NCI-H2081 treated with DMSO at 0.1 percent for 48 hours (cell line): ENCODE results near the gene RPS21.
"Not testable (repeated sequence)": the region's sequence is repeated elsewhere in the genome, so short reads cannot be mapped to it uniquely, and the experiment has no call there.

ENCODE experiments used
- DNase-seq: peaks from one replicate; lab custom pipeline; 2025; lab: John Stamatoyannopoulos, UW

The RPS21 gene

DNA sequence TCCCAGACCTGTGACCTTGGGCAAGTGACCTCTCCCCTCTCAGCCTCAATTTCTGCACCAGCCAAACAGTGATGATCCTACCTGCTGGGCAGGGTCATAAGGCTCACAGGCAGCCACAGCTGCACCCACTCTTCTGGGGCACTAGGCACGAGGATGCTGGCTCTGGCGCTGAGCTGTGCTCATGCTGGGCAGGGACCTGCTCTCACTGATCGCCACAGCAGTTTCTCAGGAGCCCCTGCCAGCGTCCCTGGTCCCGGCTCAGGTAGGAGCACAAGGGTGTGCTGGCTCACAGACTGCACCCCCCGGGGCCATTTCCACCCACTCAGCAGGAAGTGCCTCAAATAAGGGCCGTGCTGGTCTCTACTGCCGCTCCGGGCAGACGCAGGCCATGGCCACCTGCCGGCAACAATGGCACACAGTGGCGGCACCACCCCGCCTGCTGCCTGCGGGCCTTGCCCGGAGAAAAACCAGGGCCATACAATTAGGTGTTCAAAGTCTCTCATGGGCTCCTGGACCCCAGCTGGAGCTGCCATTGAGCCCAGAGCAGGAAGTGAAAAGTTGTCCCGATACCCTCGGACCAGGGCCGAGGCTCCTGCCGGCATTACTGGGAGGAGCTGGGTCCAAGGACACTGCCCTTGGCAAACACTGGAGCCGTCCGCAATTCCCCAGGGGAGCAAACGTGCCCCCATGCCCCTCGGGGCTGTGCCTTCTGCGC, 24.7 kb downstream of the RPS21 start:
- no peak for DNase-seq

DNA sequence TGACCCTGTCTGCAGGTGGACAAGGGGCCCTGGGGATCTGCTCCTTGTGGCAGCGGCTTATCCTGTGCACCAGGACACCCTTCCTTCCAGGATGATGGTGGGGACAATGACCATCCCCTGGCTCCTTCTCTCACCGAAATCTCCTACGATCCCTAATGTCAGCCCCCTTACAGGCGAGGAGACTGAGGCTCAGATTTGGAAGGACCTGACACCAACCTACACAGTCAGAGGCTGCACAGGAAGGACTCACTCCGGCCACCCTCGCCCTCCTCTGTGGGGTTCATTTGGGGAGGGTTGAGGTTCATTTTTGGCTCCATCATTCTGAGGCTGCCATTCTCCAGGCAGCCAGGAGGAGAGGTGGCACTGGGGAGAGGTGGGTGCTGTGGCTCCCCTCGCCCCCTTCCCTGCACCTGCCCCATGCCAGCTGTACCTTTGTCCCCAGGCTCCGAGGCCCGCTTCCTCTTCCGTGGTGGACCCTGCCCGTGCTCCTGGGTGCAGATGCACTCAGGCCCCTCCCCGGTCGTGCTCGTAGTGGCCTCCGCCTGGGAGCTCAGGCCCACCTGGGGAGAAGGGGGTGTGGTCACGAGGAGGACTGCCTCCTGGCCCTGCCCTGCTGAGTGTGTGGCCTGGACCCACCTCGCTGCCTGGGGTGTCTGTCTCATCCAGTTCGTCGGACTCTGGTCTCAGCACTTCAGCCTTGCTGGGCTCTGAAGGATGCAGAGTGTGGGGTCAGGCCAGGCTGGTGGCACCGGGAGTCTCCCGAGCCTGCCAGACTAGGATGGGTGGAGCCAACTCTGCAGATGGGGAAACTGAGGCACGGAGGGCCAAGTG, 25.5 kb downstream of the RPS21 start:
- DNase-seq = no peak

DNA sequence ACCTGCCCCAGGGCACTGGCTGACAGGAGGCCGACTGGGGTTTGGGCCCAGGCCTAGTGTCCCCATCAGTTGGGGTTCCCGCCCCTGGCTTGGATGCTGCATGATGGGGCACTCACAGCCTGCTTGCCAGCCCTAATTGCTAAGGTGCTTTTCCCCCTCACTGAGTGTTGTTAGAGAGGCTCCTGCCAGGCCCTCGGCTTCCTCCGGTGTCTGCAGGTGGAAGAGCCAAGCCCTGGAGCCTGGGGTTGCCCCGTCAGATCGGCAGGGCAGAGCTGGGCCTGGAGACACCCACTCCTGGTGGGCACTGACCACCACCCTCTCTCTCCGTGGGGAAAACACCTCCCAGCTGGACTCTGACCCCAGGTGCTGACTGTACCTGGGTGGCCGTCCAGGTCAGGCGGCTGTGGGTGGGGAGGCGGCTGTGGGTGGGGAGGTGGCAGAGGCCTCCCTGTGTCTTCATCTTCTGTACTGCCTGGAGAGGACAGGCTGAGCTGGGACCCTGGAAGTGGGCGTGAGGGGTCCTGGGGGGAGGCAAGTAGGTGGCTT, 26.2 kb downstream of the RPS21 start:
- no peak for DNase-seq

DNA sequence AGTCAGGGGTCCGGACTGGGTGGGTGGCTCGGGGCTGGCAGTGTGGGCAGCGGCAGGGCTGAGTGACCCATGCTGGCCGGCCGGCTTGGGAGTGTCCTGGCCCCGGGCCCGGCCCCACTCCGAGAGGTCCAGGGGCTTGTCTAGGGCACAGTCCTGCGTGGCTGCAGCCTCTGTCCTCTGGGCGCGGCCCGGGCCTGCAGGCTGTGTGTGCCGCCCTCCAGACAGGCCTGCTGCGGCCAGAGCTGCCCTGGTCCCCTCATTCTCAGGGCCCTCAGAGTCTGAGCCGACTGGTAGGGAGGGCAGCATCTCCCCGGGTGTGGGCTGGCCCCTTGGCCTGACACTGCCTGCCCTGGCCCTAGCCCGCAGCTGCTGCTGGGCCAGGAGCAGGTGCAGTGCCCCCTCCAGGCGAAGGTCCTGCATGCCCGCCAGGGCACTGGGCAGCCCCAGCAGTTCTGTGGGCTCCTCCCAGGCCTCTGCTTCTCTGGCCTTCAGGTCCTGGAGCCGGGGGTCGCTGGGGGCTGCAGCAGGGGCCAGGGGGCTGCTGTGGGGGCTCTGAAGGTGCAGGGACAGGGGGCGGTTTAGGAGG, 27.1 kb downstream of the RPS21 start:
- no peak for DNase-seq

DNA sequence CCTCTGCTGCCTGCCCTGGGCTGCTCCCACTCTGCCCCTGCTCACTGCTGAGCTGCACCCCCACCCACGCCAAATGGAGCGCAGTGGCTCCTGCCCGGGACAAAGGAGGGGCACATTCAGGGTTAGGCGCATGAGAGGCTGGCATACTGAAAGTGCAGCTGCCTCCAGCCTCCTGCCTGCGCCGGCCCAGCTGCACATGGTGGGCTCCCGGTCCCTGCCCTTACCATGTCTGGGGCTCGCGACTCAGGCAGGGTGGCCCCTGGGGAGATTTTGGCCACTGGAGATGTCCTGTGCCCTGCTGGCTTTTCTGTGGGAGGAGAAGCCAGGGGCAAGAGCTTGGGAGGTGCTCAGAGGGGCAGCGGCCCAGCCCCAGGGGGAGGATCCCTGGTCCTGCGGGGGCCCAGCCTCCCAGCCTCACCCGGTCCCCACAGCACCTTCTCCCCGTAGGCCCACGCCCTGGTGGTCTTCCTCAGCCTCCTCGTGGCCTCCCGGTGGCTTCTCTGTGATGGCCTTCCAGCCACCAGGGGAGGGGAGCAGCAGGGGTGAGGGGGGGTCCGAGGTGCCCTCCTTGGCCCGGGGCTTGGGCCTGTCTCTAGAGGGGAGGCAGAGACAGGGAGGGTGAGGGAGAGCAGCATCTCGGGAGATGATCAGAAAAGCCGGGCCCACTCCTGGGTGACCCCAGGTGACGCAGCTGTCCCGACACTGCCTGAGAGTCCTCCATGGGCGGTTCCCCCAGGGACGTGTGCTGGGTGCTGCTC, 28.6 kb downstream of the RPS21 start:
- DNase-seq = no peak

DNA sequence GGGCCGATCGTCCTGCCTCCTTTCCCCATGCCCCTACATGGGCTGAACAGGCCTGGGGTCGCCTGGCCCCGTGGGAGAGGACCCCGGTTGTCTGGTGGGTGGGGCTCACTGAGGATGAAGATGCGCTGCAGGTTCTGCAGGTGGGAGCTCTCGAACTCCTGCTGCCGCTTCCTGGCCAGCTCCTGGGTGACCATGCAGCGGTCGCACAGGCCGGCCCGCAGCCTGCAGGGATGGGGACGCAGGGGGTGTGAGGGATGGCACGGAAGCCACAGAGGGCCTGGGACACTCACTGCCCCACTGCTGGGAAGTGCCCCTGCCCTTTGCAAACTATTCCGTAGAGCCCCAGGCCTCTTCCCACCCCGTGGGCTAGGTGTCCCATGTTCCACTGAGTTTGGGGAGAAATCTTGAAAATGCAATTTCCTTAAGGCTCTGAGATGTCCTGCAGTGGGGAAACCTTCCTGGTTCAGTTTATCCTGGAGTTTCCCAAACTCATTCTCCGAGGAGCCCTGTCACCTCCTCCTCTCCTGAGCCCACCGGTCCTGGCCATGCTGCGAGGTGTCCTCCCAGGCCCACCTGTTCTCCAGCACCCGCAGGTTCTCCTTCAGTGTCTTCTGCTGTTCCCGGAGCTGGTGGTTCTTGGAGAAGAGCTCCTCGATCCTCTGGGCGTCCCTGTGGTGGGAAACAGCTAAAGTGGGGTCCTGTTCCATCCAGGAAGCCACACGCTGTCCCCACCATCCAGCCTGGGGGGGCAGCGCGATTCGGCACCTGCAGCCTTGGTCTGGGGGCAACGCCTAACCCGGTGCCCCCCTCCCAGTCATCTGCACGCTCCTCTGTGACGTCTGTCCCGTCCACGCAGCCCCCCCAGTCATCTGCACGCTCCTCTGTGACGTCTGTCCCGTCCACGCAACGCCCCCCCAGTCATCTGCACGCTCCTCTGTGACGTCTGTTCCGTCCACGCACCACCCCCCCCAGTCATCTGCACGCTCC, 30.0 kb downstream of the RPS21 start:
- no peak for DNase-seq

DNA sequence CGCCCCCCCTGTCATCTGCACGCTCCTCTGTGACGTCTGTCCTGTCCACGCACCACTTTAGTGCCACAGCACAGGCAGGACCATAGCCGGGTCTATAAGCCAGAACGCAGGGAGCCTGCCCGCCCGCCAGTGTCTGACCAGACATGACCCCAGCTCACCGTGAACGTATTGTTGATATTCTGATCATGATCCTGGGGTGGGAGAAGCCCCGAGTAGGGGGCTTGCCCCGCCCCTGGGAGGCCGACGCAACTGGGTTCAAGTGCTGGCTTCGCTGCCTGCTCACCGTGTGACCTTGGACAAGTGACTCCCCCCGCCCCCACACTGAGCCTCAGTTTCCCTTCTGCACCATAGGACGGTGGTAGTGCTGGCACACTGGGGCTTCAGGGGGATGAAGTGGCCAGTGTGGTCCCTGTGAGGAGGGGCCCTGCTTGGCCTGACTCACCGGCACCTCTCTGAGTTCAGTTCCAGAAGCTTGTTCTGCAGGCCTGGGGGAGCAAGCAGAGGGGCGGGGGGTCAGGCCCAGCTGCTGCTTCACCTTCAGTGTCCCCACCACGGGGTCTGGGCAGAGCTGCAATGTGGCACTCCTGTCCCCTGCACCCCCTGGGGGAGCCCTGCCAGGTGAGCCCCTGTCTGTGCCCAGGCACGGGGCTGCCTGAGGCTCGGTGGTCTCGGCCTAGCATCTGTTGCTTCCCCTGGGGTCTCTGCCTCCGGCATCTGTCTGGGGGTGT, 31.2 kb downstream of the RPS21 start:
- no peak for DNase-seq

DNA sequence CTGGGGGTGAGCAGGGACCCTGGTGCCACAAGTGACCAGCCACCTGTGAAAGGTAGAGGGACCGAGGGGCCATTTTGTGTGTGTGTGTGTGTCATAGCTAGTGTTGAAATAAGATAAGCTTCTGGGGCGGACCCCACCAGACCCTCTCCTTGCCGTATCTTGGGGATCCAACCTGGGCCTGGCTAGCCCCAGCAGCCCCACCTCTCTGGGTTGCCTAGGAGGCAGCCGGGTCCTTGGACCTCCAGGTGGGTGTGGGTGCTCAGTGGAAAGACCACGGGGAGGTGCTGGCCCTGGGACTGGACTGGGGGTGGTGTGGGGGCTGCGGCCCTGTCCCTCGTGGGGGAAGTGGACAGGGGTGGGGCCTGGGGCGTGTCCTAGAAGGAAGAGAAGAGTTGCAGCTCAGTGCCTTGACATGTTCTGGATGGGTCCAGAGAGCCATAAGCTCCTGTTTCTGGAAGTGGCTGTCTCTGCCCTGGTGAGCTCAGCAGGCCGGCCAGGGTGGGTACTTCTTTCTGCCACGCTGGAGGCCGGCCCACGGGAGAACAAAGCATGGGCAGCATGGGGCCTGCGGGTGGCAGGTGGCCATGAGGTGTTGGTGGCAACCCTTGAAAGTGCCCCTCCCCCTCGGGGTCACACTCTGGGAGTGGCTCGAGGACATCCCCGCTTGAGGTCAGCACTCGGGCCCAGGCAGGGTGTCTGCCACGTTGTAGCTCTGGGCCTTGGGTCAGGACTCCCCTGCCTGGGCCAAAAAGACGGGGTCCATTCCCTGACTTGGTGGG, 32.0 kb downstream of the RPS21 start:
- DNase-seq = no peak

DNA sequence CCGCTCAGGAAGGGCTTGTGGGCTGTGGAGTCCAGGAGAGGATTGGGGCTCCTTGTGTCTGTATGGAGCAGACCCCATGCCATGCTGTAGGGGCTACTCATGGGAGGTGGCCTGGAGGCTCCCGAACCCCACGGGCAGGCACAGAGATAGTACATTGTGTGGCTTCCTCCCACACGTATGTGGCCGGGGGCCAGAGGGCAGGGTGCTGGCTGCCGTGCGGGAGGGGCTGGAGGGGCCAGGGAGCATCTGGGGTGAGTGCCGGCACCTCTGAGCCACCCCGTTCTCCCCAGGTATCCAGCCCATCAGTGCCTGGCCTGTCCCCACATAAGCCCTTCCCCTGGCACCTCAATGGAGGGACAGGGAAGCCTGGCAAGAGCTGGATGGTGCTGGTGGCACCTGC, 32.9 kb downstream of the RPS21 start:
- DNase-seq = no peak

DNA sequence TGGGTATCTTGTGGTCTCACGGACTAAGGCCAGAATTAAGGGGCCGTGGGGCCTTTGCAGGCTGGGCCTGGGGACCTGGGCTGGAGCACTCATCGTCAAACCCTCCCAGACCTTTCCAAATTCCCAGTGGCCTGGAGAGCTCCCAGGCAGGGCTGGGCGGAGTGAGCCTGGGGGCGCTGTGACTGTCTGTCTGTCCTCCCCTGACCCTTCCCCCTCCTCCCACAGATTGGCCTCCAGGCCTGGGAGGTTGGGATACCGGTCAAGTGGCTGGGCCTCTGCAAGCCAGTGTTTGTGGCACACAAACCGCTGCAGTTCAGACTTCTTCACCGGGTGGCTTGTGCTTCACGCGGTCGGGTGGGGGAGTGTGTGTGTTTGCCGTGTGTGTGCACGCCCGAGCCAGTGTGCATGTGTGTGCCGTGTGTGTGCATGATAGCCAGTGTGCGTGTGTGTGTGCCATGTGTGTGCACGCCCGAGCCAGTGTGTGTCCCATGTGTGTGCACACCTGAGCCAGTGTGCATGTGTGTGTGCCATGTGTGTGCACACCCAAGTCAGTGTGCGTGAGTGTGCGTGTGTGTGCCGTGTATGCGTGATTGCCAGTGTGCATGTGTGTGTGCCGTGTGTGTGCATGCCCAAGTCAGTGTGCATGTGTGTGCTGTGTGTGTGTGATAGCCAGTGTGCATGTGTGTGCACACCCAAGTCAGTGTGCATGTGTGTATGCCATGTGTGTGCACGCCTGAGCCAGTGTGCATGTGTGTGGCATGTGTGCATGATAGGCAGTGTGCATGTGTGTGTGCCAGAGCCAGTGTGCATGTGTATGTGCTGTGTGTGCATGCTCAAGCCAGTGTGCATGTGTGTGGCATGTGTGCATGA, 34.2 kb downstream of the RPS21 start:
- no peak for DNase-seq

DNA sequence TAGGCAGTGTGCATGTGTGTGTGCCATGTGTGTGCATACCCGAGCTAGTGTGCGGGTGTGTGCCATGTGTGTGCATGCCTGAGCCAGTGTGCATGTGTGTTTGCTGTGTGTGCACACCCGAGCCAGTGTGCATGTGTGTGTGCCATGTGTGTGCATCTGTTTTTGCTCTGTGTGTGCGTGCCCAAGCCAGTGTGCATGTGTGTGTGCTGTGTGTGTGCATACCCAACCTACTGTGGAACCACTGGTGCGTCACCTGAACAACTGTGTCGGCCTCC, 34.8 kb downstream of the RPS21 start:
- DNase-seq = no peak

DNA sequence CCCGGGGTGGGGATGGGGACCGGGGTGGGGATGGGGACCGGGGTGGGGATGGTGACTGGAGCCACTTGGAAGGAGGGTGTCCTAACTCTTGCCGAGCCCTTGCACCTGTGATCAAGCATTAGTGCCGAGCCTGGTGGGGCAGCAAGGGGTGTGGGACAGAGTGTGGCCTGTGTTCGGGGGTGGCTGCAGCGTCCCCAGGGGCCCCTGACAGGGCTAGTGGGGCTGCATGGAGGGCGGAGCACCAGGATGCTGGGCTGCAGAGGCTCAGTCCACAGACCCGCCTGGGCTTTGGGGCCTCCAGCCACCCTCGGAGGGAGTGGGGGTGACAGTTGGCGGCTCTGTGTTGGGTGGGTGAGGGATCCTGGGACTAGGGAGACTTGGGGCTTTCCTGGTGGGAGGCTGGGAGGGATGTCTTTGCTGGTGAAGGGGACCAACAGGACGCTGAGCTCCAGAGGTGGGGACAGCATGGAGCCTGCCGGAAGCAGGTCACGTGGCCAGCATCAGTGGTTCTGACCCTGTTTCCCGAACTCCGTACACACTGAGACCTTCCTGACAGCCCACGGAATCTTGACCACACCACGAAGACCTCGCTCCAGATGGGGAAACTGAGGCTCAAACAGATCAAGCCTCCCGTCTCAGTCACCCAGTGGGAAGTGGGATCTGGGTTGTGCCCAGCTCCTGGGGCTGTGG, 35.9 kb downstream of the RPS21 start:
- DNase-seq = no peak

DNA sequence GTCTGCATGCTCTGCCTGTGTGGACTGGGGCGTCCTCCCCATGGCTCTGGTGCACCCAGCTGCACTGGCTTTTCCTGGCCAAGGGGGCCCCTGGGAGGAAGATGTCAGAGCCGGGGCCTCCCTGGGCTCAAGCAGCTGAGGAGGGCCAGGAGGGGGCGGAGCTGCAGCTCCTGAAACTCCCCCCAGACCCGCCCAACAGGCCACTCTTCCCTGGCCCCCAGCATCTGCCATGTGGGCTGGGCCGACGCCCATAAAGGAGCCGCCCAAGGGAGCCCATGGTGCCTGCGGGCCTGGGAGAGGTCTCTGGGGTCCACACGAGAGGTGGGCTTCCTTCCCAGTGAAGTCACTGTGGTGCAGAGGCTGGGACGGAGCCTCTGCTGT, 36.4 kb downstream of the RPS21 start:
- no peak for DNase-seq

DNA sequence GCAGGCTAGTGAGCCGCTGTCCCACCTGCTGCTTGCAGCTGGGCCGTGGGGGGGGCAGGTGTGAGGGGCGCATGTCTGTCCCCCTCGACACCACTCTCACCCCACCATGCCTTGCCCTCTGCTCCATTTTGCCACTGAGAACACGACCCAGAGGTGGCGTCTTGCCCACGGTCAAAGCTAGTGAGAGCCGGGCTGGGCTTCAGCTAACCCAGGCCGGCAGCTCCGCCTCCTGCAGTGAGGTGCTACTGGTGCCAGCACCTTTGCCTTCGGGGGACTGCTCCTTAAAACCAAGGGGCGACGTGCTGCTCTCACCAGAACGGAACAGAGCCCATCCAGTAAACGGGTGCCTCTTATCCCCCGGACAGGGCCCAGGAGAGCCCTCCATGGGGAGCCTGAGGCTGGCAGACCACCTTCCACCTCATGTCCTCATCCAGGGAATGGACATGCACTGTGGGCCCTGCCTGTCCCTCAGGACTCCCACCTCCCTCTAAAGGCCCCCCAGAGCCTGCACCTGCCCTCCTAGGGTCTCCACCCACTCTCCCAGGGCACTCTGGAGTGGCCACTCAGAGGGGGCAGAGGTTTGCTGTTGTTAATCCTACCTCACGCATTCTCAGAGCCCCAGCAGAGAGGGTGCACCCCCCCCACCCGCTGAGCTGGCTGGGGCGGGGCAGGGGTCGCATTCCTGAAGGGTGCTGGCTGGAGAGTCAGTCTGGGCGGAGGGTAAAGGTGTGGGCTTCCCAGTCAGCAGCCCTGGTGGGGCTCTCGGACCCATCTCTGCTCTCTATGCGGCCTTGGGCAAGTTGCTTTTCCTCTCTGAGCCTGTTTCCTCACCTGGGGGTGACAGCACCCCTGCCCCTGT, 37.6 kb downstream of the RPS21 start:
- no peak for DNase-seq

DNA sequence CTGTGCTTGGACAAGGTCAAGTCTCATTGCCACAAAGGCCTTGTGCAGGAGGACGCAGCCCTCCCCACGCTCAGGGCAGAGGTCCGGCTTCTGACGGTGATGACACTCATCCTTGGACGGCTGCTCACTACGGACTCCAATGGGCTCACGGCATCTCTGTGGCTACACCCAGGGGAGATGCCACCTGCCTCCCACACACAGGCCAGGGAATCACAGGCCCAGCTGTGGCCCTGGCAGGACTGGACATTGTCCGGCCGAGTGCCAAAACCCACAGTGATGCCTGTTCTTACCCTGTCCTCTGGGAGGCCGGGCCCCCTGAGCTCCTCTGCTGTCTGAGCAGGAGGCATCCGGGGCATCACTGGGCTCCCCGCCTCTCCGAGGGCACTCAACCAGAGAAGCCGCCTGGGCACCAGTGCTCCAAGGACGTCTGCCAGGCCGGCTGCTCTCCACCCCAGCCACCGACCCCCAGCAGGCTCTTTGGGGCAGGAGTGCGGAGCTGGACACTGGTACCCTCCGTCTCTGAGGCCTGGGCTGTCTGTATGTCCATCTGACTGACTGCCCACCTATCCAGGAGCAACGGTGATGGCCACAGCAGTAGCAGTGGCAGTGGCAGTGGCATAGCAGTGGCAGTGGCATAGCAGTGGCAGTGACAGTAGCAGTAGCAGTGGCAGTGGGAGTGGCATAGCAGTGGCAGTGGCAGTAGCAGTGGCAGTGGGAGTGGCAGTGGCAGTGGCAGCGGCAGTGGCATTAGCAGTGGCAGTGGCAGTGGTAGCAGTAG, 38.6 kb downstream of the RPS21 start:
- DNase-seq = no peak

DNA sequence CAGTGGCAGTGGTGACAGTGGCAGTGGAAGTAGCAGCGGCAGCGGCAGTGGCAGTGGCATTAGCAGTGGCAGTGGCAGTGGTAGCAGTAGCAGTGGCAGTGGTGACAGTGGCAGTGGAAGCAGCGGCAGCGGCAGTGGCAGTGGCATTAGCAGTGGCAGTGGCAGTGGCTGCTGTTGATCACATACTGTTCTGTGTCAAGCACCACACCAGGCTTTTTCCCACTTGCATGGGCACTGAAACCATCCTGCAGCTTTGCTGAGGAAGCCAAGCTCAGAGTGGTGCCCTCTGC, 39.1 kb downstream of the RPS21 start:
- DNase-seq = not testable (repeated sequence)

DNA sequence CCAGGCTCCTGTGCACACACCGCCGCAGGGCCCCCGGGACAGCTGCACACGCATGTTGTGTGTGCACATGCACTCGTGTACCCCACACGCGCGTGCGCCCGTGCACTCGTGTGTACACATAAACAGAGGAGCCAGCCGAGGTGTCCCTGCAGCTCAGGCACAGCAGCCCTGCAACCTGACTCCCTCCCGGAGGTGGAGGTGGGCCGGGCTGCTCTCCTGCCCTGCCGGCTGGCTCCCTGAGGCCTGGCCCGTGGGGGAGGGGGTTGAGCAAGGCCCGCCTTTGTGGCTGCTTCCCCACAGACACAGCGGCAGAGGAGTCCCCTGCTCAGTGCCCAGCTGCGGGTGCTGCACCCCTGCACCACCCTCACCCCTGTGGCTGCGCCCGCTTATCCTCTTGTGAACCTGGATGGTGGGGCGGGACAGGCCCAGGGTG, 39.8 kb downstream of the RPS21 start:
- DNase-seq = no peak
